GM19372 (cell line): ENCODE results near the gene EEIG1.

Source experiments
- ATAC-seq: cut with Tn5 transposase; IDR thresholded peaks from one replicate; pipeline ENCODE4 v1.9.1; 2021; ENCODE audit warnings: mild to moderate bottlenecking, low read depth, moderate library complexity; ENCODE audit not compliant: unreplicated experiment

Gene EEIG1

DNA sequence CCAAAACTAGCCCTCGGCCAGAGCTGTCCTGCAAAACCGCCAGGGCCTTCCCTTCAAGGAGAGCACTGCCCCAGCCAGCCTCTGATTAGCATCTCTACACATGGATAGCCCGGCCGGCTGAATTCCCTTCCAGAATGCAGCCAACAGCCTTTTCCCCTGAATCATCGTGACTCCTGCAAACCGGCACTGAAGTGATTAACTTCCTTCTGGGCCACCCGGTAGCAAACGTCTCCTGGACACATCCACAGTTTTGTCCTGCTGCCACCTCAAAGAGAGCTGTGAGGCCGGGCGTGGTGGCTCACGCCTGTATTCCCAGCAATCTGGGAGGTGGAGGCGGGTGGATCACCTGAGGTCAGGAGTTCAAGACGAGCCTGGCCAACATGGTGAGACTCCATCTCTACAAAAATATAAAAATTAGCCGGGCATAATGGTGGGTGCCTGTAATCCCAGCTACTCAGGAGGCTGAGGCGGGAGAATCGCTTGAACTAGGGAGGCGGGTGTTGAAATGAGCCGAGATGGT, 21.1 kb upstream of the EEIG1 start:
- no peak for ATAC-seq

DNA sequence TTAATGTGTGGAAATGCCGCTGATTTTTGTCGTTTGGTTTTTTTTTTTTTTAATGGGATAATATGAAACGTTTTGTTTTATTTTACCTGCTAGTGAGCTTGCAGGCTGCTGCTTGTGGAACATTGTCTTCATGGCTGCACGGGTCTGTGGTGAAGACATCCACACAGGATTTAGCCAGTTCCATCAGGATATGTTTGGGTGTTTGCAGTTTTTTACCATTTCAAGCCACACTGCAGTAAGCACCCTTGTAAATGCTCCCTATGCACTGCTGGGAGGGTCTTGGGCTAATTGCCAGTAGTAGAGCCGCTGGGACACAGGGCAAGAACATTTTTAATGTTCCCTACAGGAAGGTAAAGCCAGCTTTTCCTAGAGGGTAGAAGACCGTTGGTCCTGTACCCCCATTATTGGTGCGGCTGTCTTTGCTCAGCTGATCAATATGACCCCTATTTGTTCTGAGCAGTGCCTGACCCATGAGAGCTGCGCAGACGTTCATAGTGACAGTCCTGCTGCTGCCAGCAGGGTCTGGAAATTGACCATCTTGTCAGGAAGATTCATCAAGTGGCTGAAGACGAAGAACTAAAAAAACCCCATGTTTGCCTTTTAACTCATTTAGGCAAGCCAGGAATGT, 20.5 kb upstream of the EEIG1 start:
- no peak for ATAC-seq

DNA sequence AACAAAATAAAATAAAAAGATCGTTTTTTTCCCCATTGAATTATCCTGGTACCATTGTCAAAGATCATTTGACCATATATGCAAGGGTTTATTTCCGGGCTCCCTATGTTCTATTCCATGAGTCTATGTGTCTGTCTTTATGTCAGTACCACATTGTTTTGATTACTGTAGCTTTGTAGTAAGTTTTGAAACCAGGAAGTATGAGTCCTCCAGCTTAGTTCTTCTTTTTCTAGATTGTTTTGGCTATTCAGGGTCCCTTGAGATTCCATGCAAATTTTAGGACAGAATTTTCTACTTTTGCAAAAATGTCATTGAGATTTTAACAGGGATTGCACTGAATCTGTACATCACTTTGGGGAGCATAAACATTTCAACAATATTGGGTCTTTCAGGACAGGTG, 18.7 kb upstream of the EEIG1 start:
- no peak for ATAC-seq

DNA sequence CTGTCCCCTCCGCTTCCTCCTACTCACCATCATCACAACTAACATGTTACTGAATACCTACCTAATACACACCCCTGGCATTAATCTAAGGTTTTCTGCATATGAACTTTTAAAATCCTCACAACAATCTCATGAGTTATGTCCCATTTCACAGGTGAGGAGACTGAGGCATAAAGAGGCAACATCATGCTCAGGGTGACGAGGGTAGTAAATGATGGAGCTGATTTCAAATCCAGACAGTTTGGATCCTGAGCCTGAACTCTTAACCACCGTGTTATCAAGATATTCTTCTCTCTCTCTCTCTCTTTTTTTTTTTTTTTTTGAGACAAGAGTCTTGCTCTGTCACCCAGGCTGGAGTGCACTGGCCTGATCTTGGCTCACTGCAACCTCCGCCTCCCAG, 12.9 kb upstream of the EEIG1 start:
- no peak for ATAC-seq

DNA sequence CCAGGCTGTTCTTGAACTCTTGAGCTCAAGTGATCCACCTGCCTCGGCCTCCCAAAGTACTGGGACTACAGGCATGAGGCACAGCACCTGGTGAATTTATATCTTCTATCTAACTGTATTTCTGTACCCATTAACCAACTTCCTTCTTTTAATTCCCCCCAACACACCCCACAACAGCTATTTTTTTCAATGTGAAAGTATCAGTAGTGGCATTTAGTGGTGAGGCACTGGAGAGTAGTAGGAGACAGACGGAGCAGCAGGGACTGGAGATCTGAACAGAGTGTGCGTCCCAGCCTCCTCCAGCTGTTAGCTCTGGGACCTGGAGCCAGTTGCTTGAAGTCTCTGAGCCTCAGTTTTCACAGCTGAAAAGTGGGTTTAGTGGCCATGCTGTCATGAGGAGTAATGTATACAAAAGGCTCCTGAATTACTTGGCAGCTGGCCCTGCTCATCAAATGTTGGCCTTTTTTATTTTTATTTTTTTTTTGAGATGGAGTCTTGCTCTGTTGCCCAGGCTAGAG, 11.0 kb upstream of the EEIG1 start:
- ATAC-seq: no peak

DNA sequence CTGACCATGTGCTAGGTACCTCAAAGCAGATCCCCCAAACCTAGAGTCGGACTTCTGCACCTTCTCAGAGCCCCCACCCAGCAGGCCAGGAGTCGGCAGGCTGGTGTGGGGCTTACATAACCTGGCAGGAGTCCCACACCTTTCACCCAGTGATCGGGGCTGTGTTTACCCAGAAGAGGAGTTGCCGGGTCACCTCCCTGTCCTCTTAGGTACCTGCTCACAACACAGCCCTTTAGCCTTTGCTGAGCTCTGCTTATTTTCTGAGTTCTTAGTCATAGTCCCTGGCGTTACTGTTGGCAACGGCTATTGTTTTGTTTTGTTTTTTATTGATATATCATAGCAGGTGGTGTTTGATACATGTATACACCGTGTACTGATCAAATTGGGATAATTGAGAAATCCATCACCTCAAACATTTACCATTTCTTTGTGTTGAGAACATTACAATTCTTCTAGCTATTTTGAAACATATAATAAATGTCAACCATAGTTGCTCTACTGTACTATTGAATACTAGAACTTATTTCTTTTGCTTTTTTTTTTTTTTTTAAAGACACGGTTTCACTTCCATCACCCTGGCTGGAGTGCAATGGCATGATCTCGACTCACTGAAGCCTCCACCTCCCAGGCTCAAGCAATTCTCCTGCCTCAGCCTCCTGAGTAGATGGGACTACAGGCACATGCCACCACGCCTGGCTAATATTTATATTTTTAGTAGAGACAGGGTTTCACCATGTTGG, 10.4 kb upstream of the EEIG1 start:
- no peak for ATAC-seq

DNA sequence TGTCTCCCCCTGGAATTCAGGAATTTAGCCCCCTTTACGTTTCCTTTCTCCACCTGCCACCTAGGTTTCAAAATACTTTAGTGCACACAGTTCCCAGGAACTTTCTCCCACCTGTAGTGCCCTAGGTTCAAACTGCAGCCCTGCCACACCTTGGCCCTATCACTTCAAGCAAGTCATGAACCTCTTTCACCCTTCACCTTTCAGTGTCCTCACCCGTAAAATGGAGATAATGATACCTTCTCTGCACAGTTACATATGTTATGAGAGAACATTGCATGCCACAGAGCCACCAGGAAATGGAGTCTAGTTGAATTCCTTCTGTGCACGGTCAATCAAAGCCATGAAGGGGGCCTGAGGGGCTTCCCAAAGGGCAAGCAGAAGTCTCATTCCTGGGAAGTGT, 9.8 kb upstream of the EEIG1 start:
- no peak for ATAC-seq

DNA sequence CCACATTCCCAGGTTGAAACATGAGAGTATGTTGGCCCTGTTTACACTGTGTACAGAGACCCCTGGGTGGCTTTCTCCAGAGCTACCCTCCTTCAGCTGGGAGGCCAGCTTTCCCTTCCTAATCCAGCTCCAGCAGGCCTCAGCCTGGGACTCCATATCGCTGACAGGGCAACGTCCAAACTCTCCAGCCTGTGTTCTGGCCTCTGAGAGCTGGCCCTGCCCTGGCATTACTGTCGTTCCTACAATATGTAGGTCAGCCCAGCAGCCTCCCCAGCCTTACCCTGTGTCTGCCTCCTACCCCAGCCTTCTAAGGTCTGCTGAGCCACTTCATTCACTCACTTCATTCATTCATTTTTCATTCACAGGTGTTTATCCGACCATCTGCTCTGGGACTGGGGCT, 8.3 kb upstream of the EEIG1 start:
- no peak for ATAC-seq

DNA sequence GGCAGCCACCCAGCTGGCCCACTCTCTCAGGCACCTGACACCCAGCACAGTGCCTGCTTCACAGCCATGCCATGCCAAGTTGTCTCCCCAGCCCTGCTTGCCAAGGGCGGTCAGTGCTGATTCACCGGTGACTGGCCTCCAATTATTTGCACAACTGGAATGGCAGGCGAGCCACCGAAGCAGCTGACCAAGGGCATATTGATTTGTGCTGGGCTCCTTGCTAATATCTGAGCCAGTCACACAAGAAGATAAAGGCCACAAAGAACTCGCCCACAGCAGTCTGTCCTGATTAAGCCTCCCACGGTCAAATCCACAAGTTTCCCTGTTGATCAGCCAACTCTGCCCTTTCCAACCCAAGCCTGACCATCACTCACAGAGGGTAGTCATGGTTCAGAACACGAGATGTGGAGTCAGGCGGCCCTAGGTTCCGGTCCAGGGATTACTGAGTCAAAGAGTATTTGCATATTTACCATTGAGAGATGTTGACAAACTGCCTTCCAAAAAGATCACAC, 6.4 kb upstream of the EEIG1 start:
- ATAC-seq: no peak

DNA sequence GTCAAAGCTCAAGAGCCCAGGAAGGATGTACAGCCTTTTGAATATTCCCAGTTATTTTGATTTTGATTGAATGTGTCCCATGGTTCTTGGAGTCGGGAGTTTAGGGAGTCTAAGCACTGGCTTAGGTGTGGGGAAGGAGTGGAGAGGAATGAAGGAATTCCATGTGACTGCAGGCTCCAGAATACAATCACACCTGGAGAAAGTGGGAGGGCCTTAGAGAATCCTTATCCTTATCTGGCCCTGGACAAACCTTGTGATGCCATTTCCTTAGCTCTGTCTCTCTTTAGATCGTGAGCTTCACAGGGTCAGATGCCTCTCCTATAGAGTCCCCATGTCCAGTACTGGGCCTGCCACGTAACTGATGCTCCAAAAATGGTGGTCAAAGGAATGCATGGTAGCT, 4.2 kb upstream of the EEIG1 start:
- ATAC-seq: no peak

DNA sequence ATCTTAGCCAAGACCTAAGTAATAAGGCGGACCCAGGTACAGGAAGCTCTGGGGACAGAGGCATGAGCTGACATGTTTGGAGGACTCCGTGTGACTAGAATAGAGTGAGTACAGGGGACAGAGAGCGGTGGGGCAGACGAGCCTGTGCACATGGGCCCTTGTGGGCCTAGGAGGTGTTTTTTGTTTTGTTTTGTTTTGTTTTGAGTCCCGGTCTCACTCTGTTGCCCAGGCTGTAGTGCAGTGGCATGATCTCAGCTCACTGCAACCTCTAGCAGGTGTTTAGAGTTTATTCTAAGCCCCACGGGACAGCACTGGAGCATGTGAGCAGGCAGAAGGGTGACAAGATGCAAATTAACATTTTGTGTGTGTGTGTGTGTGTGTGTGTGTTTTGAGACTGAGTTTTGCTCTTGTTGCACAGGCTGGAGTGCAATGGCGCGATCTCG, 3.1 kb upstream of the EEIG1 start:
- ATAC-seq: no peak

DNA sequence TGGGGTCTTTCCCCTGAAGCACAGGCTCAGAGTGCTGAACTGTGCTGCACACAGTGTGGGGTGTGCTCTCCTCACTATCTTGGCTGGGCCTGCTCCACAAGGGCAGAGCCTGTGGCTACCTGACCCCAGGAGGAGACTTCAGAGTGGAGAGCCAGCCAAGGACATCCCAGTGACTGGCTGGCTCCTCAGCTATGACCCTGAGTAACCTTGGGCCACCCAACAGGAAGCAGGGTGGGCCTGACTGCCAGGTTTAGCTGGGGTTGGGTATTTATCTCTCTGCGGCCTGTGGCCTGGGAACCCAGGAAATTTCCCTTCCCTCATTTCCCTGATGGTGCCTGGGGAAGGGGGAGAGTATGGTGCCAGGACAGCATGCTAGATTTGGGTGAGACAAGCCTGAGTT, 2.1 kb upstream of the EEIG1 start:
- ATAC-seq: no peak

DNA sequence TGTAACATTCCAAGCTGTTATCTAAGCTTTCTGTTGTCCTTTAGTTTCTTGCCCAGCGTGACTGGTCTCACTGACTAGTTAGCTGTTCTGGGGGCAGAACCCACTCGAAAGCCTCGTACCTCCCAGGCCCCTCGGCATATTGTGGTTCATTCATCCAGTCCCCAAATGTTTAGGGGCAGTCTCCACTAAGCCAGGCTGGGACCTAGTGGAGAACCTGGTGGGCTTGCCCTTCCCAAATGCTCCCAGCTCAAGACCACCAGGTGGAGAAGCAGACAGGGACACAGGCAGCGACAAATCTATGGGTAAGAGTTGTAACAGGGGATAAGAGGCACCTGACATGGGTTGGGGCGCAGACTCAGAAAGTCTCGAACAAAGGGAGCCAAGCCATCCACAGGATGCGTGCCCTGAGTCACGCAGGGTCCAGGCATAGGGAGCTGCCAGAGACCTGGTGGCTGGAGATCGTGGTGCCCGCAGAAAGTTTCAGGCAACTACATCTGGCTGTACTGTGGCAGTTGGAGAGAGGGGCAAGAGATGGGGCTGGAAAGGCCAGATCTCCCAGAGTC, 851 bp upstream of the EEIG1 start:
- ATAC-seq: no peak

DNA sequence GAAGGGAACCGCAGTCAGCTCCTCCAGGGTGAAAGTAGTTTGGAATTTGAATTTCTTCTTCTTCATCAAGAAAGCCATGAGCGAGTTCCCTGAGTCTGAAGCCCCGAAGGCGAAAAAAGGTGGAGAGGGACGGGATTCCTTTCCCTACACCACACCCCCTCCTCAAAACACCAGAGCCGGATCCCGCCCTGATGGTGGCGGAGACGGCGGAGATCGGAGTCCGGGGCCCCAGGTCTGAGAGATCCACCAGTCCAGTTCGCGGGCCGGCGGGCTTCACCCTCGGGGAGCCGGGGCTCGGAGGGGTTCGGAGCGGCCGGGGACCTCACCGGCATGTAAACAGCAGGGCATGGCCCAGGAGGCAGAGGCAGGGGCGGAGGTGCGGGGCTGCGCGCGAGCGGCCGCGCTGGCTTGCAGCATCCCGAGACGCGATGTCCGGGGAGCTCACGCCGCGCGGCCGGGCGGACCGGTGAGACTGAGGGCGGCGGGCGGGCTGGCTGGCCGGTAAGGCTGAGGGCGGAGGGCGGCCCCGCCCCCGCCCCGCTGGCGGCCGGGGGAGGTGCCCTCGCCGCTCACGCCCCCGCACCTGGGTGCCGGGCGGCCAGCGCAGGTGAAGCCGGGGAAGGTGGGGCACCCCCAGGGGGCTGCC, 606 bp downstream of the EEIG1 start:
- peak; percentile 29 for ATAC-seq

DNA sequence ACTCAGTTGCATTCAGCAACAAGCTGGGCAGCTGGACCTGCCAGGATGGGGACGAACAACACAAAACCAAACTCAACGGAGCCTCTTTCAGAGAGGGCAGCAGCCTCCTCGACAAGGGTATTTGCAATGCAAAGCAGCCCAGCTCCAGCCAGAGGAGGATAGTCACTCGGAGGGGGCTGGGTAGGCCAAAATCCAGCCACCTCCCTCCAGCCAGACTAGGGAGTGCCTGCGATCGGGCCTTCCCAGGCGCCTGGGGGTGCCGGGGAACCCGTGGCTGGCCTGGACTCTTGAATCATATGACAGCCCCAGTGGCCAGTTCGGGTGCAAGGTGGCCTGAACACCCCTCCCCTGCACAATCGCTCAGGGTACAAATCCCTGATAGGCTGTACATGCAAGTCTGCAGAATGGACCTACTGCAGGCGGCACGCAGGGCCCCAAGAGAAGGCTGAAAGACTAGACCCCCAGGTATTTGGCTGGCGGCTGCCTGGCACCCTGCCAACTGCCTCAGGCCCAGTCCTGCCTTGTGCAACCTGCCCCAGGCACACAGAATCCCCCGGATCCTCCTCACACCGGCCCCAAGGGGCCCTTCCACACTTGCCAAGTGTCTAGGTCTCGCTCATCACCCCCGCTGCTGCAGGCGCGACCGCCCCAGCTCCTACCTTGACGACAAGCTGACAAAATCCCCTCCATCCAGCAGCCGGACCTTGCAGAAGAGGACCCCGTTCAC, 1.3 kb downstream of the EEIG1 start:
- ATAC-seq: no peak

DNA sequence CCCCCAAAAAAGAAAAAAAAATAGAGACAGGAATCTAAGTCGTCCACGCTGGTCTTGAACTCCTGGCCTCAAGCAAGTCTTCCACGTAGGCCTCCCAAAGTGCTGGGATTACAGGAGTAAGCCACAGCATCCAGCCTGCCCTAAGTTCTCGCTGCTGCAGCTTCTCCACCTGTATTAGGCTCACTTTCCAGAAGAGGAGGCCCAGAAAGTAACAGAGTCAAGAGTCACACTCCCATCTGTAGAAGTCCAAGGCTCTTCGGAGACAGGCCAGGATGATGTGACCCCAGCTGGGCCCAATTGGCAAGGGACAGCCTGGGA, 1.8 kb downstream of the EEIG1 start:
- ATAC-seq: no peak

DNA sequence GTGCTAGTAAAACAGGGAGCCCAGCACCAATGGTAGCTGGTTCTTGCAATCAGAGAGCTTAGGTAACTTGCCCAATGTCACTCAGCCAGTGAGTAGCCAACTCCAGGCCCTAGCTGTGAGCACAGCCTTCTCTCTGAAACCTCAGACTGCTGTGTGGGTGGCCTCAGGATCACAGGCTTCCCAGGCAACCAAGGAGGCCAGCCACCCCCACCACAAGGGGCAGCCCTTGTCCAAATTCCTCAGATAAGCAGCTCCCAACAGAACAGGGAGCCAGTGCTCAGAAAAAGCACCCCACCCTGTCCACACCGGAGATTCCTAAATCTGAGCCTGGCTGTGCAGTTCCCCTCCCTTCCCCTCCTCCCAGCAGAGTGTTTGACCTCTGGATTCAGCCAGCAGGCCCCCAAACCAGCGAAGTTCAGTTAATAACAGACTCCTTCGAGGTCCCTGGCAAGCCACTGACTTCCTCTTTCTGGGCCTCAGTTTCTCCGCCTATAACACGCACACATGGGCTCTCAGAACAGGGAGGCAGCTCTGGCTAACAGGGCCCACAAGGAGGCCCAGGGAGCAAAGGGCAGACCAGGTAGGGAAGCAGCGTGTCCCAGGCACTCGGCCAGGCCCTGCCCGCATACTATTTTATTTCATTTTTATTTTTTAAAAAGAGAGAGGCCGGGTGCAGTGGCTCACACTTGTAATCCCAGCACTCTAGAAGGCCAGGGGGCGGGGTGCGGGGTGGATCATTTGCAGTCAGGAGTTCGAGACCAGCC, 2.7 kb downstream of the EEIG1 start:
- no peak for ATAC-seq

DNA sequence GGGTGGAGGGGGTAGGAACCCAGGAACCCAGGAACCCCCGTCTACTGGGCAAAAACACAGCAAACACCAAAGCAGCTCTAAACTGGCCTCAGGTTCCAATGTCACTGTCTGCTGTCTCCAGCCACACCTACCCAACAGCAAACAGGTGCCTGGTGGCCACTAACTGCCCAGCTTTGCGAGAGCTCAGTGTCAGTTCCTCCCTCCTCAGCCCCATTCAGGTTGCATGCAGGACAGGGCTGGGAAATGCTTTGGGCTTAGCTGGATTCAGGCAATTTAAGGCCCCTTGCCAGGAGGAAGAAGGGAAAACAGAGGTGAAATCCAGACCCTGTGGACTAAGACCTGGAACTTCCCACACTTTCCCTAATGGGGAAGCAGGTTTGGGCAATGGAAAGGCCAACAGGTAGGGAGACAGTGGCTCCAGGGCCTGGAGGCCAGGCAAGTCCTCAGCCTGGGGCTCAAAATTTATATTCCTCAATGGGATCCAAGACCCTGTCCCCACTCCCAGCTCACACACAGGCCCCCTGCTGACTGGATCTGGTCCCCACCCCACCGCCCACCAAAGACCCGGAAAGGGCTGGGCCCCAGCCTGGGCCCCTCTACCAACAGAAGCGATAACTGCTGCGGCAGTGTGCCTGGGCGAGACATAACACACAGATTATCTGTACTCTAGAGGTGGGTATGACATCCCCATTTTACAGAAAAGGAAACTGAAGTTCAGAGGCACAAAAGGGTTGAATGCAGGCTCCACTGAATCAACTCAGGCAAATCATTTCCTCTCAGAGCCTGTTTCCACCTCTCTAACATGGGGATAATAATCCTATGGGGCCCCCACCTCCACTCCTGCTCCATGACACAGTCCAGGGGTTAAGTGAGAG, 3.5 kb downstream of the EEIG1 start:
- ATAC-seq: no peak

DNA sequence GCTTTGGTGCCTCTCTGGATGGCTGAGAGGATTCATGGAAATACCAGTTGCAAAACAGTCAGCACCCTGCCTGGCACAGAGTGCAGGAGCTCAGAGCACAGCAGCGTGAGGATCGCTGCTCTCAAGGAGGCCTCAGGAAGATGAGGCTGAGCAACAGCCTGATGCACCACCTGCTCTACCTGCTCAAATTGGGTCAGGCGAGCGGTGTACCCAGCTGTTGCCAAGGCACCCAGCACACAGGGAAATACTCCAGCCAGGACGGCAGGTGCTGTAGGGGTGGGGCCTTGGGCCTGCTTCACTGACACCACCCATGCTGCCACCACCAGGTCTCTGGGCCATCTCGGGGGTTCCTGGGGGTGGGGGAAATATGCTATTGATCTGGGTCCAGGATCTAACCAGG, 4.3 kb downstream of the EEIG1 start:
- ATAC-seq: no peak
